ENCODE measurements around the gene FBP1.
"Not testable (repeated sequence)": the region's sequence is repeated elsewhere in the genome, so short reads cannot be mapped to it uniquely, and the experiment has no call there.

FBP1 gene

DNA sequence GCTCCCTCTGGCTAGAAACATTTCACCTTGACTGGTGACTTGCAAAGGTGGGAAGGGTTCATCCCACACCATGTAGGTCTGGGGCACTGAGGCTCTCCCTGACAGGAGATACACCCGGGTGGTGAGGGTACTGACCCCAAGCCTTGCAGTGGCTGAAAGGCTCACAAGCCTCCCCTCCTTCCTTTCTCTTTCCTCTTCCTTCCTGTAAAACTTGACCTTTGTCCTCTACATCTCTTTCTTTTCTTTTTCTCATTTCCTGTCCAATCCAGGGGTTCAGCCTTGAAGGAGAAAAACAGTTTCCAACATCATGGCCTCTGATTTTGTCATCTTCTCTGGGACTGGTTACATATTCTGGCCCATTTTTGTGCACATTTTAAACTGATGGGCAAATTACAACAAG lies 62.3 kb downstream of the FBP1 start:
- DNase-seq (ENCODE audit: low read depth, low spot score), result no peak

DNA sequence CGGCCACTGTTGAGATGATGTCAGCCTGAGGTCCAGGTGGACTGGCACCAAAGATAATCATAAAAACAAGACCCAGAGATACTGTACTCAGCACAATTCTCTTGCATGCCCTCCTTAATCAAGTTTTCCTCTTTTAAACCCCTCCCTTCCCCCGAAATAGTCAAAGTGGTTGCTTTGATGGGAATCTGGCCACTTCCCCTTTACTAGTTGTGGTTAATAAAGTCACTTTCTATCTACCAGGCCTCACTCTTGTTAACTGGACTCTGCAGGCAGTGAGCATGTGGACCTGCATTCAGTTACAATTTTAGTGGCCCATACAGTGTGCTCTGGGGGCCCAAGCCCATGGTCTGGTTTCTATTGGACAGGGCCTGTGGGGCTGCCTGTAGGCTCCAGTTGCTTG lies 63.2 kb downstream of the FBP1 start:
- no peak for DNase-seq (ENCODE audit: low read depth, low spot score)

- no peak for DNase-seq (ENCODE audit: low read depth, low spot score)
Observed at GRCh38 chr9:94568972-94569712, 70.2 kb downstream of the FBP1 start.

GRCh38 chr9:94568250-94568889 lies 70.9 kb downstream of the FBP1 start:
- no peak for DNase-seq (ENCODE audit: low read depth, low spot score)

DNA sequence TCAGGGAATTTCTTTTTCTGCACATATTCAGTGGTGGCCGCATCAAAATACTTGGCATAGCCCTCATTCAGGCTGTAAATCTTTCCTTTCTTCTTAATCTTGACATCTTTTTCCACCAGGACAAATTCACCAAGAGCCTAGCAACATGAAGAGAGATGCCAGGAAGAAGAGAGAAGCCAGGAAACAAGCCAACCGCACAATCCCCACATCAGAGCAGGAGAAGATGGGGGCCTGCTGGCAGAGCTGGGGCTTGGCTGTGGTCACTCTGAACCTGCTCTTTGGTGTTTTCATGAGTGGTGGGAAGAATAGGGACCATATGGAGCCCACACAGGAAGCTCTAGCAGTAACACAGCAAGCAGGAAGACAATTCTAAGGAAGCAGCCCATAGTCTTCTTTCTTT lies 72.0 kb downstream of the FBP1 start:
- no peak for DNase-seq (ENCODE audit: low read depth, low spot score)

DNA sequence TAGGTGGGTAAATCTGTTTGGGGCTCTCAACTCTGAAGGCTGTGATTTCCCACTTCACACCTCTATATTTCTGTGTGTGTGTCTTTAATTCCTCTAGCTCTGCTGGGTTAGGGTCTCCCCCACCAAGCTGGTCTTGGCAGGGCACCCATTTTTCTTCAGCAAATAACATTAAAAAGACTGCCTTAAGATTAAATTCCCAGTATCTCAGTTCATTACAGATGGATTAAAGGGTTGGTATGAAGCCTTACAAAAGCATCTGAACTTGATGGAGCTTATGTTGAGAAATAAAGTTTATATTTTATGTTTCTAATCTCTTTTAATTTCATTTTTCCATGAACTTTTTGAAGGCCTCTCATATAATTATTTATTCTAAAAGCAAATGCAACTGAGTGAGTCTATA lies 72.8 kb downstream of the FBP1 start:
- DNase-seq (ENCODE audit: low read depth, low spot score), result no peak

DNA sequence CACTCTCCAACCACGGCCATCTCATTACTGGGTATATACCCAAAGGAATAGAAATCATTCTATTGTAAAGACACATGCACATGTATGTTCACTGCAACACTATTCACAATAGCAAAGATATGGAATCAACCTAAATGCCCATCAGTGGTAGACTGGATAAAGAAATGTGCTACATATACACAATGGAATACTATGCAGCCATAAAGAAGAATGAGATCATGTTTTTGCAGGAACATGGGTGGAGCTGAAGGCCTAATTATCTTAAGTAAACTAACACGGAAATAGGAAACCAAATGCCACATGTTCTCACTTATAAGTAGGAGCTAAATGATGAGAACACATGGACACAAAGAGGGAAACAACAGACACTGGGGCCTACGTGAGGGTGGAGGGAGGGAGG lies 75.0 kb downstream of the FBP1 start:
- DNase-seq (ENCODE audit: low read depth, low spot score), result not testable (repeated sequence)

- DNase-seq (ENCODE audit: low read depth, low spot score), result no peak
Observed at GRCh38 chr9:94563548-94563947, 75.8 kb downstream of the FBP1 start.

DNA sequence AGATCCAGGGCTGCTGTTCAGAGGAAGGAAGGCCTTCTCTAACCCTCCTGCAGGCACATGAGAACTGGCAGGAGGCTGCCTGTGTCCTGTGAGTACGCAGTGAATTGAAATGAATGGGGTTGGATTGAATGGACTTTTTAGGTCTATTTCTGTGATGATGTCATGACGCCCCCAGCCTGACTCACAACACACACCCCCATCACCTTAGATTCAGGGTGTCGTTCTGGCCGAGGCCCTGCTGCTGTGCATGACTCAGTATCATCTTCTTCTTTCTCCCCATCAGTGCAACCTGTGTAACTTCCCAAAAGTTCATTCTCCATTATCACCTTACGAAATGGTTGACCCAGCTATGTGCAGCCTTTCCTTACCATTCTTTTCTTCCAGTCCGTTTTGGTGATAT lies 79.1 kb downstream of the FBP1 start:
- DNase-seq (ENCODE audit: low read depth, low spot score), result no peak

DNA sequence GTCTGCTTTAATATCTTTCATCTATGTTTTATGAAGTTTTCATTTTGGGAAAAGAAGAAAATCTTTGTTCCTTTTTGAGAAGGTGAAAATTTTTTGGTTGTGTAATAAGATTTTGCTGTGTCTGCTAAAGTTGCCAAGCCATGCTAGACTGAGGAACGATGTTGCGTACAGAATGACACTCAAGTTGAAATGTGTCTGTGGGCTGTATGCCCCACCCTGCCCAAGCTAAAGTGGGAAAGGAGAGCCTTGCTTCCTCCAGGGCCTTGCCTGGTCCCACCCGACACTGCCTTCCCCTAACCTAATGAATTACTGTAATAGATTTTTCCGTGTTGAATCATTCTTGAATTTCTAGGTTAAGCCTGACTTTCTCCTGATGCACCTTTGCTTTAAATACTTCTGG lies 81.9 kb downstream of the FBP1 start:
- DNase-seq (ENCODE audit: low read depth, low spot score), result no peak

- DNase-seq (ENCODE audit: low read depth, low spot score), result peak; percentile 78
Observed at GRCh38 chr9:94554439-94555331, 84.6 kb downstream of the FBP1 start, which contains the start of gene PCAT7. PCAT7 (plus strand) TSS chr9:94555083.

DNA sequence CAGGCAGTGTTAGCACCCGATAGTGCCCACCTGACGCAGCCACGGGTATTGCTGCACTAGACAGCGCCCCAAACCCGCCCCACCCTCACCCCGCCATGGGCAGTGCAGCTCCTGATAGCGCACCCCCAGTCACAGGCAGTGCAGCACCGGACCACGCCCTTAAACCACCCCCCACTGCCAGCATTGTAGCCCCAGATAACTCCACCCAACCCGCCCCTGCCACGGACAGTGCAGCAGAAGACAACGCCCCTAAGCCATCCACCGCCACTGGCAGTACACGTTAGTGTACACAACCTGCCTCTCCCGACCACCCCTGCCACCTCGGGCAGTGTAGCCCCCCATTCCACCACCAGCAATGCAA lies 85.3 kb downstream of the FBP1 start:
- DNase-seq (ENCODE audit: low read depth, low spot score), result no peak

Measured in iPS DF 19.7 (cell line).